GM12872 (cell line): ENCODE results near the gene BIN2.

Experiments
- TF ChIP-seq, protein P1 (sequence below): IDR thresholded peaks from 3 replicates; pipeline ENCODE4 v1.5.1; 2011; ENCODE audit warnings: low read depth, mild to moderate bottlenecking, low read length, moderate library complexity; ENCODE audit not compliant: insufficient read depth

The BIN2 gene

DNA sequence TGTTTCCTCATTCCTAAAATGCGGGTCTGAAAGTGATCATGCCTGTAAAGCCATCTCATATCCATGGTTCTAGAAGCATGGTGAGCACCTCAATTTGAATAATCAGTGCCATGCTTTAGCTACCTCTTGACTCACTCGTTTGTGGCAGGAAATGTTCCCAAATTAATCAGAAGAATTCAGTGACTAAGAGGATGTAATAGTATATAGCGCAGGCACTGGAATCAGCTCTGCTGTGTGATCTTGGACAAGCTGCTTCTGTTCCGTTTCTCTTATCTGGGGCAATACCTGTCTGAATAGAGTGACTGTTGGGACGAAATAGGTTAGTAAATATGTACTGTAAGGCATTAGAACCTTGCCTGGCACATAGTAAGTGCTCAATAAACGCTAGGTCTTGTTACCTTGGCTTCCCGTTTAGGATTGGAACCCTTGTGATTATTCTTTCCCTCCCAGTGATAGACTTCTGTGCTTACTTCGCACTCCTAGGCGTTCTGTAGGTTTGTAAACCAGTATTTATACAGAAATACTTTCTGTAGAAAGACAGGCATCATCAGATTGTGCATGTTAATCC, 52.9 kb downstream of the BIN2 start:
- TF ChIP-seq, protein P1, sequence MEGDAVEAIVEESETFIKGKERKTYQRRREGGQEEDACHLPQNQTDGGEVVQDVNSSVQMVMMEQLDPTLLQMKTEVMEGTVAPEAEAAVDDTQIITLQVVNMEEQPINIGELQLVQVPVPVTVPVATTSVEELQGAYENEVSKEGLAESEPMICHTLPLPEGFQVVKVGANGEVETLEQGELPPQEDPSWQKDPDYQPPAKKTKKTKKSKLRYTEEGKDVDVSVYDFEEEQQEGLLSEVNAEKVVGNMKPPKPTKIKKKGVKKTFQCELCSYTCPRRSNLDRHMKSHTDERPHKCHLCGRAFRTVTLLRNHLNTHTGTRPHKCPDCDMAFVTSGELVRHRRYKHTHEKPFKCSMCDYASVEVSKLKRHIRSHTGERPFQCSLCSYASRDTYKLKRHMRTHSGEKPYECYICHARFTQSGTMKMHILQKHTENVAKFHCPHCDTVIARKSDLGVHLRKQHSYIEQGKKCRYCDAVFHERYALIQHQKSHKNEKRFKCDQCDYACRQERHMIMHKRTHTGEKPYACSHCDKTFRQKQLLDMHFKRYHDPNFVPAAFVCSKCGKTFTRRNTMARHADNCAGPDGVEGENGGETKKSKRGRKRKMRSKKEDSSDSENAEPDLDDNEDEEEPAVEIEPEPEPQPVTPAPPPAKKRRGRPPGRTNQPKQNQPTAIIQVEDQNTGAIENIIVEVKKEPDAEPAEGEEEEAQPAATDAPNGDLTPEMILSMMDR, result no peak

- TF ChIP-seq, protein P1, result no peak; the same call in 2 of the 3 replicates
Observed at GRCh38 chr12:51270067-51270950, 53.7 kb downstream of the BIN2 start, which contains the start of gene SMAGP. Gene SMAGP, minus strand, starts transcription at chr12:51270415. Its CDS starts 1,137 bp downstream, at chr12:51269278.

GRCh38 chr12:51269174-51270066, 54.6 kb downstream of the BIN2 start:
- TF ChIP-seq, protein P1, result peak; percentile 55

DNA sequence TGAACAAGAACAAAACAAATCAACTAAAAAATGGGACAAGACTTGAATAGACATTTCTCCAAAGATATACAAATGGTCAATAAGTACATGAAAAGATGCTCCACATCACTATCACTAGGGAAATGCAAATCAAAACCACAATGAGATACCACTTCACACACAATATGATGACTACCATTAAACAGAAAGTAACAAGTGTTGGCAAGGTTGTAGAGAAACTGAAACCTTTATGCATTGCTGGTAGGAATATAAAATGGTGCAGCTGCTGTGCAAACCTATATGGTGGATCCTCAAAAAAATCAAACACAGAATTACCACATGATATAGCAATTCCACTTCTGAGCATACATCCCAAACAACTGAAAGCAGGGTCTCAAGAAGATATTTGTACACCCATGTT, 59.0 kb downstream of the BIN2 start:
- TF ChIP-seq, protein P1, result no peak

GRCh38 chr12:51264297-51264696, 59.7 kb downstream of the BIN2 start:
- TF ChIP-seq, protein P1, result no peak

GRCh38 chr12:51263341-51263740, 60.6 kb downstream of the BIN2 start:
- TF ChIP-seq, protein P1, result no peak

GRCh38 chr12:51262758-51263177, 61.2 kb downstream of the BIN2 start:
- TF ChIP-seq, protein P1, result peak; percentile 56; the same call in 2 of the 3 replicates
